Keratinocyte (primary cell): ENCODE measurements around the gene CCR6. TPM values are rescaled to one million over a fixed set of nuclear protein-coding genes. Genes with fewer than 3 reads are reported as not detected.

Experiments
- DNase-seq: peaks from one replicate; pipeline ENCODE4 v3.0.0-alpha.2; 2011; ENCODE audit warnings: low read depth, missing footprints, low spot score
- FAIRE-seq: peaks from 2 replicates; lab custom pipeline; 2011; peaks lifted over from hg19 to GRCh38; lab: Jason Lieb, UNC
- H2AFZ ChIP-seq: 2 replicates; pipeline ENCODE4 v1.6.0; 2012; ENCODE audit warnings: low read length, control low read depth, inconsistent platforms; ENCODE audit not compliant: control insufficient read depth
- H3K27ac ChIP-seq: 2 replicates; pipeline ENCODE4 v1.5.1; 2011; ENCODE audit warnings: low read length; ENCODE audit not compliant: control insufficient read depth, insufficient read depth
- H3K27me3 ChIP-seq: 3 replicates; pipeline ENCODE4 v1.6.0; 2011; ENCODE audit warnings: low read length; ENCODE audit not compliant: control insufficient read depth, insufficient read depth; ENCODE audit errors: extremely low read depth
- H3K36me3 ChIP-seq, 2 experiments: 2 replicates in 1 of 2; 3 replicates in 1 of 2; pipeline ENCODE4 v1.5.1; 2011; ENCODE audit warnings: low read length in 2 of 2, mild to moderate bottlenecking in 1 of 2; ENCODE audit not compliant: control insufficient read depth in 2 of 2, insufficient read depth in 2 of 2; ENCODE audit errors: extremely low read depth in 1 of 2
- H3K4me1 ChIP-seq: 3 replicates; pipeline ENCODE4 v1.5.1; 2011; ENCODE audit warnings: low read length; ENCODE audit not compliant: control insufficient read depth, insufficient read depth; ENCODE audit errors: extremely low read depth
- H3K4me2 ChIP-seq: 3 replicates; pipeline ENCODE4 v1.6.0; 2011; ENCODE audit warnings: low read depth, low read length; ENCODE audit not compliant: control insufficient read depth, insufficient read depth; ENCODE audit errors: extremely low read depth
- H3K4me3 ChIP-seq, 3 experiments: fragments of 200-600 bp in 1 of 3; sonication (generic) in 1 of 3; 2 replicates in 2 of 3; 3 replicates in 1 of 3; pipeline ENCODE4 v1.5.1; 2011 to 2016; ENCODE audit warnings: low read length in 3 of 3, mild to moderate bottlenecking in 3 of 3, control low read depth in 2 of 3, inconsistent platforms in 1 of 3, low read depth in 1 of 3, mixed read lengths in 1 of 3, mixed run types in 1 of 3, moderate library complexity in 1 of 3; ENCODE audit not compliant: control insufficient read depth in 2 of 3, insufficient read depth in 2 of 3; ENCODE audit errors: extremely low read depth in 1 of 3
- H3K79me2 ChIP-seq: 2 replicates; pipeline ENCODE4 v1.6.0; 2012; ENCODE audit warnings: low read length; ENCODE audit not compliant: control insufficient read depth, insufficient read depth
- H3K9ac ChIP-seq: 3 replicates; pipeline ENCODE4 v1.6.0; 2011; ENCODE audit warnings: low read length; ENCODE audit not compliant: control insufficient read depth, insufficient read depth; ENCODE audit errors: extremely low read depth
- H3K9me1 ChIP-seq: 3 replicates; pipeline ENCODE4 v1.6.0; 2011; ENCODE audit warnings: low read length; ENCODE audit not compliant: control insufficient read depth, insufficient read depth; ENCODE audit errors: extremely low read depth
- H3K9me3 ChIP-seq: 2 replicates; pipeline ENCODE4 v1.5.1; 2012; ENCODE audit warnings: low read depth, low read length; ENCODE audit not compliant: control insufficient read depth
- H4K20me1 ChIP-seq: 3 replicates; pipeline ENCODE4 v1.6.0; 2011; ENCODE audit warnings: low read length; ENCODE audit not compliant: control insufficient read depth, insufficient read depth; ENCODE audit errors: extremely low read depth
- CTCF ChIP-seq, 3 experiments: IDR thresholded peaks in 1 of 3; conservative IDR thresholded peaks in 1 of 3; optimal IDR thresholded peaks in 1 of 3; 2 replicates in 2 of 3; 3 replicates in 1 of 3; pipeline versions ENCODE3 to v1.5.1; 2011; ENCODE audit warnings: low read length in 3 of 3, mild to moderate bottlenecking in 3 of 3, moderate library complexity in 2 of 3, control low read depth in 1 of 3, inconsistent platforms in 1 of 3; ENCODE audit not compliant: insufficient read depth in 2 of 3; ENCODE audit errors: extremely low read depth in 1 of 3
- EZH2 ChIP-seq: IDR thresholded peaks from one replicate; pipeline ENCODE4 v1.6.1; 2012; ENCODE audit warnings: inconsistent platforms, mild to moderate bottlenecking, low read length, moderate library complexity
- dilution Hi-C: fragments of 300-500 bp; cut with MboI; formaldehyde crosslinking; loops from one replicate; pipeline ENCODE4 v1.7.0; 2020; ENCODE audit warnings: low sequenced_read_pairs; ENCODE audit not compliant: extremely low pct_ligation_motif_present
- polyA plus RNA-seq, 5 experiments: library from polyadenylated mRNA; depleted of rRNA in 3 of 5; stranded (reverse) in 3 of 5; stranded (forward) in 1 of 5; unstranded in 1 of 5; fragments of >200 nt; gene quantifications; 1 replicate in 1 of 5; 2 replicates in 3 of 5; 3 replicates in 1 of 5; pipeline versions ENCODE4 v1.2.1 to v1.2.3, GENCODE V29; 2011 to 2012; ENCODE audit warnings: missing spikeins in 2 of 5, low read depth in 1 of 5, low replicate concordance in 1 of 5

Gene CCR6
- polyA plus RNA-seq, 1 donor (not counting 4 experiments of a cell fraction or from before 2014, with no cell fraction given) = not detected

GRCh38 chr6:167098825-167099225 lies 24.1 kb upstream of the CCR6 start:
- no peak overlapping the region for H3K27ac ChIP-seq
- dilution Hi-C loops = no loop called here
- H3K36me3 ChIP-seq = no peaks in the 10 kb centered on the region
- no peaks in the 10 kb centered on the region for H4K20me1 ChIP-seq
- H3K79me2 ChIP-seq = no peaks in the 10 kb centered on the region
- H3K4me1 ChIP-seq = no peaks in the 10 kb centered on the region
- H3K4me2 ChIP-seq = no peak overlapping the region
- no peaks in the 10 kb centered on the region for H3K9me3 ChIP-seq
- TF ChIP-seq EZH2 (no peak), CTCF (optimal IDR thresholded peaks at IDR 0.05 in 1 of 3, IDR thresholded peaks at IDR 0.05 in 1 of 3, conservative IDR thresholded peaks at IDR 0.05 in 1 of 3; ENCODE audit: extremely low read depth in 1 of 3, insufficient read depth in 2 of 3, low read length in 3 of 3) (no peak)
- no peaks in the 10 kb centered on the region for H3K9me1 ChIP-seq
- no peak overlapping the region for H3K9ac ChIP-seq
- no peak overlapping the region for H3K4me3 ChIP-seq
- no peaks in the 10 kb centered on the region for H3K27me3 ChIP-seq
- no peak for FAIRE-seq
- no peak overlapping the region for H2AFZ ChIP-seq
- no peak for DNase-seq

- no peak overlapping the region for H3K9ac ChIP-seq
- no peaks in the 10 kb centered on the region for H3K27me3 ChIP-seq
- DNase-seq = no peak
- no peak for FAIRE-seq
- H2AFZ ChIP-seq = no peak overlapping the region
- H3K9me1 ChIP-seq = no peaks in the 10 kb centered on the region
- H3K79me2 ChIP-seq = no peaks in the 10 kb centered on the region
- no peaks in the 10 kb centered on the region for H3K9me3 ChIP-seq
- no peaks in the 10 kb centered on the region for H3K4me1 ChIP-seq
- H3K4me2 ChIP-seq = no peak overlapping the region
- H3K27ac ChIP-seq = no peak overlapping the region
- dilution Hi-C loops = no loop called here
- H4K20me1 ChIP-seq = no peaks in the 10 kb centered on the region
- H3K4me3 ChIP-seq = no peak overlapping the region
- no peak for TF ChIP-seq CTCF (optimal IDR thresholded peaks at IDR 0.05 in 1 of 3, IDR thresholded peaks at IDR 0.05 in 1 of 3, conservative IDR thresholded peaks at IDR 0.05 in 1 of 3; ENCODE audit: extremely low read depth in 1 of 3, insufficient read depth in 2 of 3, low read length in 3 of 3)
- TF ChIP-seq EZH2 = no peak
- H3K36me3 ChIP-seq = no peaks in the 10 kb centered on the region
Observed at GRCh38 chr6:167099707-167100106, 23.2 kb upstream of the CCR6 start.
